SJSA1 (cell line): ENCODE data around the gene GRID2IP. TPM values are rescaled to one million over a fixed set of nuclear protein-coding genes. Genes with fewer than 3 reads are reported as not detected.
"Not testable (repeated sequence)": the region's sequence is repeated elsewhere in the genome, so short reads cannot be mapped to it uniquely, and the experiment has no call there.

Source experiments
- DNase-seq, 2 experiments: peaks; one replicate each; pipeline ENCODE4 v3.0.0-alpha.2; 2015 to 2020; ENCODE audit warnings: low spot score in 2 of 2, low read depth in 1 of 2
- H3K27ac ChIP-seq: fragments of 250-450 bp; sonication (Bioruptor Pico); 2 replicates; pipeline ENCODE4 v1.5.1; 2020; ENCODE audit warnings: mild to moderate bottlenecking, moderate library complexity
- H3K27me3 ChIP-seq: fragments of 250-450 bp; sonication (Bioruptor Pico); replicated peaks from 2 replicates; pipeline ENCODE4 v1.5.1; 2020; ENCODE audit warnings: mild to moderate bottlenecking, moderate library complexity
- H3K36me3 ChIP-seq: fragments of 250-450 bp; sonication (Bioruptor Pico); 2 replicates; pipeline ENCODE4 v1.5.1; 2020; ENCODE audit warnings: mild to moderate bottlenecking
- H3K4me1 ChIP-seq: fragments of 250-450 bp; sonication (Bioruptor Pico); replicated peaks from 2 replicates; pipeline ENCODE4 v1.6.1; 2021; ENCODE audit warnings: mild to moderate bottlenecking
- H3K4me3 ChIP-seq: fragments of 250-450 bp; sonication (Bioruptor Pico); 2 replicates; pipeline ENCODE4 v1.5.1; 2020; ENCODE audit warnings: mild to moderate bottlenecking
- H3K9me3 ChIP-seq: fragments of 250-450 bp; sonication (Bioruptor Pico); replicated peaks from 2 replicates; pipeline ENCODE4 v1.5.1; 2020; ENCODE audit warnings: mild to moderate bottlenecking
- total RNA-seq: library from RNA; depleted of rRNA; stranded (reverse); fragments of >200 nt; shearing (Covaris generic); gene quantifications from 2 replicates; pipeline ENCODE4 v1.2.3, GENCODE V29; 2014; rRNA removed

GRID2IP gene
- total RNA-seq, 1 experiment from 2014 or later = not detected

- not testable (repeated sequence) for H3K27ac ChIP-seq, H3K9me3 ChIP-seq, H3K27me3 ChIP-seq, H3K4me3 ChIP-seq
- peak in 1 of 2 experiments; percentile 21 for DNase-seq
- Histone ChIP-seq H3K4me1 (peaks cover 46% of the 10 kb centered on the region), H3K36me3 (peaks cover 16% of the 10 kb centered on the region)
Measured at GRCh38 chr7:6449884-6450283, 101.4 kb downstream of the GRID2IP start.

GRCh38 chr7:6448943-6449543 lies 102.2 kb downstream of the GRID2IP start:
- H3K4me3 ChIP-seq = no peak overlapping the region
- no peaks in the 10 kb centered on the region for H3K27me3 ChIP-seq
- H3K27ac ChIP-seq = peak overlapping the region; percentile 88
- H3K4me1 ChIP-seq = peaks cover 49% of the 10 kb centered on the region
- H3K36me3 ChIP-seq = peaks cover 22% of the 10 kb centered on the region
- DNase-seq = no peak
- H3K9me3 ChIP-seq = no peaks in the 10 kb centered on the region

- peak within 1 kb of the TSS; percentile 79 for H3K4me3 ChIP-seq
- peak within 1 kb of the TSS; percentile 88 for H3K27ac ChIP-seq
- H3K36me3 ChIP-seq = peaks cover 26% of the 10 kb centered on the region
- no peaks in the 10 kb centered on the region for H3K9me3 ChIP-seq
- peaks cover 51% of the 10 kb centered on the region for H3K4me1 ChIP-seq
- DNase-seq = peak; percentile 94 to 95
- no peaks in the 10 kb centered on the region for H3K27me3 ChIP-seq
Measured at GRCh38 chr7:6447581-6448199, 103.6 kb downstream of the GRID2IP start, which contains the start of gene DAGLB. DAGLB (minus strand) TSS chr7:6447954; CDS start chr7:6447842, 112 bp downstream.

Other genes with a start within 250 kb of the GRID2IP start
- 27.8 and 29.5 TPM in 2 replicates for gene FAM220A, start 202.5 kb downstream of the GRID2IP start, total RNA-seq
- 76.4 and 77.8 TPM in 2 replicates for gene RAC1, start 176.9 kb downstream of the GRID2IP start, total RNA-seq
- gene DAGLB, start 103.5 kb downstream of the GRID2IP start, total RNA-seq = 21.6 and 23.4 TPM in 2 replicates
- 200 and 294 TPM in 2 replicates for gene KDELR2, start 67.3 kb downstream of the GRID2IP start, total RNA-seq
- gene ZDHHC4, start 26.0 kb upstream of the GRID2IP start, total RNA-seq = 37.0 and 45.3 TPM in 2 replicates
- 15.6 and 21.1 TPM in 2 replicates for gene INTS15, start 38.6 kb upstream of the GRID2IP start, total RNA-seq
- 0.08 TPM in 1 of 2 replicates, not detected in the other for gene ZNF853, start 64.1 kb upstream of the GRID2IP start, total RNA-seq
- 11.6 and 13.8 TPM in 2 replicates for gene ZNF316, start 85.9 kb upstream of the GRID2IP start, total RNA-seq
- gene ZNF12, start 155.5 kb upstream of the GRID2IP start, total RNA-seq = 17.4 and 18.9 TPM in 2 replicates
- gene RSPH10B2, start 202.6 kb upstream of the GRID2IP start, total RNA-seq = not detected in 2 replicates